HEK293 (cell line): ENCODE data around the gene CSAD.

Experiments used
- HOXD13 ChIP-seq: sonication (generic); formaldehyde crosslinking; IDR thresholded peaks from 2 replicates; pipeline ENCODE4 v1.8.0; 2022; ENCODE audit warnings: missing genetic modification reagents, borderline replicate concordance
- IKZF3 ChIP-seq: fragments of 450-650 bp; IDR thresholded peaks from 2 replicates; pipeline ENCODE4 v1.5.0; 2018; ENCODE audit warnings: missing biosample characterization, mild to moderate bottlenecking, missing genetic modification characterization, moderate library complexity
- OSR2 ChIP-seq: fragments of 450-650 bp; formaldehyde crosslinking; IDR thresholded peaks from 2 replicates; pipeline ENCODE4 v1.5.1; 2016; ENCODE audit warnings: missing biosample characterization, missing genetic modification characterization
- SALL2 ChIP-seq: fragments of 450-650 bp; formaldehyde crosslinking; IDR thresholded peaks from 2 replicates; pipeline ENCODE4 v1.5.0; 2017; ENCODE audit warnings: missing biosample characterization, mild to moderate bottlenecking, missing genetic modification characterization, borderline replicate concordance
- SCRT1 ChIP-seq: fragments of 450-650 bp; formaldehyde crosslinking; IDR thresholded peaks from 2 replicates; pipeline ENCODE4 v1.5.1; 2016; ENCODE audit warnings: missing biosample characterization, missing genetic modification characterization, borderline replicate concordance
- SP3 ChIP-seq: fragments of 450-650 bp; formaldehyde crosslinking; IDR thresholded peaks from 2 replicates; pipeline ENCODE4 v1.5.1; 2016; ENCODE audit warnings: missing biosample characterization, missing genetic modification characterization
- SP7 ChIP-seq: fragments of 450-650 bp; formaldehyde crosslinking; IDR thresholded peaks from 2 replicates; pipeline ENCODE4 v1.5.1; 2016; ENCODE audit warnings: missing biosample characterization, missing genetic modification characterization
- YY1 ChIP-seq: fragments of 450-650 bp; formaldehyde crosslinking; IDR thresholded peaks from 2 replicates; pipeline ENCODE4 v1.5.1; 2018; ENCODE audit warnings: missing biosample characterization, missing genetic modification characterization
- ZBTB20 ChIP-seq: fragments of 450-650 bp; formaldehyde crosslinking; IDR thresholded peaks from 2 replicates; pipeline ENCODE4 v1.5.1; 2016; ENCODE audit warnings: missing biosample characterization, missing genetic modification characterization
- ZBTB48 ChIP-seq: fragments of 450-650 bp; formaldehyde crosslinking; IDR thresholded peaks from 2 replicates; pipeline ENCODE4 v1.5.1; 2016; ENCODE audit warnings: missing biosample characterization, missing genetic modification characterization
- ZEB2 ChIP-seq: fragments of 450-650 bp; formaldehyde crosslinking; IDR thresholded peaks from 2 replicates; pipeline ENCODE4 v1.5.1; 2016; ENCODE audit warnings: missing biosample characterization, missing genetic modification characterization
- ZFHX2 ChIP-seq: fragments of 450-650 bp; formaldehyde crosslinking; conservative IDR thresholded peaks from 2 replicates; pipeline ENCODE4 v1.5.1; 2016; ENCODE audit warnings: missing biosample characterization, missing genetic modification characterization
- ZFP69B ChIP-seq: fragments of 450-650 bp; formaldehyde crosslinking; IDR thresholded peaks from 2 replicates; pipeline ENCODE4 v1.5.1; 2016; ENCODE audit warnings: missing biosample characterization, missing genetic modification characterization
- ZNF174 ChIP-seq: fragments of 450-650 bp; formaldehyde crosslinking; IDR thresholded peaks from 2 replicates; pipeline ENCODE4 v1.5.0; 2017; ENCODE audit warnings: missing biosample characterization, mild to moderate bottlenecking, missing genetic modification characterization
- ZNF302 ChIP-seq: fragments of 450-650 bp; formaldehyde crosslinking; IDR thresholded peaks from 2 replicates; pipeline ENCODE4 v1.5.1; 2016; ENCODE audit warnings: missing biosample characterization, missing genetic modification characterization, low read depth
- ZNF391 ChIP-seq: fragments of 450-650 bp; formaldehyde crosslinking; IDR thresholded peaks from 2 replicates; pipeline ENCODE4 v1.5.1; 2016; ENCODE audit warnings: low read depth, missing biosample characterization, missing genetic modification characterization, borderline replicate concordance
- ZNF416 ChIP-seq: fragments of 450-650 bp; formaldehyde crosslinking; IDR thresholded peaks from 2 replicates; pipeline ENCODE4 v1.5.1; 2016; ENCODE audit warnings: missing biosample characterization, missing genetic modification characterization
- ZNF544 ChIP-seq: fragments of 450-650 bp; formaldehyde crosslinking; IDR thresholded peaks from 2 replicates; pipeline ENCODE4 v1.5.0; 2017; ENCODE audit warnings: missing biosample characterization, missing genetic modification characterization
- ZNF548 ChIP-seq: fragments of 450-650 bp; formaldehyde crosslinking; IDR thresholded peaks from 2 replicates; pipeline ENCODE4 v1.5.1; 2016; ENCODE audit warnings: missing biosample characterization, missing genetic modification characterization
- ZNF549 ChIP-seq: fragments of 450-650 bp; IDR thresholded peaks from 2 replicates; pipeline ENCODE4 v1.5.1; 2018; ENCODE audit warnings: missing biosample characterization, missing genetic modification characterization, mild to moderate bottlenecking, inconsistent platforms, moderate library complexity
- ZNF600 ChIP-seq: fragments of 450-650 bp; formaldehyde crosslinking; IDR thresholded peaks from 2 replicates; pipeline ENCODE4 v1.5.1; 2016; ENCODE audit warnings: missing biosample characterization, missing genetic modification characterization
- ZNF621 ChIP-seq: fragments of 450-650 bp; formaldehyde crosslinking; IDR thresholded peaks from 2 replicates; pipeline ENCODE4 v1.5.1; 2017; ENCODE audit warnings: missing biosample characterization, missing genetic modification characterization
- ZNF626 ChIP-seq: fragments of 450-650 bp; sonication (Bioruptor Pico); formaldehyde crosslinking; IDR thresholded peaks from 2 replicates; pipeline ENCODE4 v1.5.1; 2018; ENCODE audit warnings: missing biosample characterization, missing genetic modification characterization, inconsistent platforms
- TF ChIP-seq, protein P1 (sequence below): fragments of 450-650 bp; formaldehyde crosslinking; conservative IDR thresholded peaks from 2 replicates; pipeline ENCODE4 v1.5.1; 2016; ENCODE audit warnings: low read depth, missing biosample characterization, missing genetic modification characterization
- TF ChIP-seq, protein P2 (sequence below): fragments of 450-650 bp; formaldehyde crosslinking; IDR thresholded peaks from 2 replicates; pipeline ENCODE4 v1.5.1; 2016; ENCODE audit warnings: missing biosample characterization, missing genetic modification characterization, low read depth
- TF ChIP-seq, protein P3 (sequence below): fragments of 450-650 bp; formaldehyde crosslinking; IDR thresholded peaks from 2 replicates; pipeline ENCODE4 v1.5.1; 2016; ENCODE audit warnings: missing biosample characterization, missing genetic modification characterization
- TF ChIP-seq, protein P4 (sequence below): fragments of 450-650 bp; formaldehyde crosslinking; IDR thresholded peaks from 2 replicates; pipeline ENCODE4 v1.5.1; 2017; ENCODE audit warnings: missing biosample characterization, missing genetic modification characterization
- TF ChIP-seq, protein P5 (sequence below): fragments of 450-650 bp; formaldehyde crosslinking; IDR thresholded peaks from 2 replicates; pipeline ENCODE4 v1.5.1; 2016; ENCODE audit warnings: missing biosample characterization, missing genetic modification characterization
- TF ChIP-seq, protein P6 (sequence below): IDR thresholded peaks from 2 replicates; pipeline ENCODE4 v1.6.1; 2011; ENCODE audit warnings: mild to moderate bottlenecking, low read depth, low read length, borderline replicate concordance

Gene CSAD

DNA sequence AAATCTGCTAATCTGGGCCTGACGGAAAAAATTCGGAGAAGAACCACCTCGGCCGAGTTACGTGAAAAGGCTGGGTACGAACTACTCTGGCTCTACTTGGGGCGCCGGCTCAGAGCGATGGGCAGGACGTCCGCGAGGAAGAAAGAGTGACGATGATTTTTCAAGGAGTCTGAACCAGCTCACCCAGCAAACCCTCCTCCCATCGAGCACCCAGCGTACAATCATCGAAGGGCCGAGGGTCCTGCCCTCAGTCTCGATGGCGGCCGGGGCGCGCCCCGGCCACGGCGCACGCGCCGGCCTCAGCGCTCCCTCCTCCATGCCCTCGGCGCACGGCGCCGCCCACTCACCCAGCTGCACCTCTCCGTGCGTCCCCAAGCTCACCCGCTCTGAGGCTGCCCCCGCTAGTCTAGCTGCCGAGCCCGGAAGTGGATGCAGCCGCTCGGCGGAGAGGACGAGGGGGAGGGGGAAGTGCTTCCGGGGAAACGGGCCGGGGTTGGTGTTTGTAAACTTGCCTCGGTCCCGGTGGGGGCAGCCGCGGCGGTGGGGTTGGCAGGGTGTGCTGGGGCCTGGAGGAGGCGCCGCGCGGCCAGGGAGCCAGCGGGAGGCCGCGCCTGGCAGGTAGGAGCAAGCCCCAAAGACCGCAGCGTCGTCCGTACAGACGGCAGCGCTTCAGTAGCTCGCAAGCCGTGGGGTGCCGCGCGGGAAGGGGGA lies at the start of gene CSAD, which contains the start of gene ZNF740 (continued):
- TF ChIP-seq, protein P1, sequence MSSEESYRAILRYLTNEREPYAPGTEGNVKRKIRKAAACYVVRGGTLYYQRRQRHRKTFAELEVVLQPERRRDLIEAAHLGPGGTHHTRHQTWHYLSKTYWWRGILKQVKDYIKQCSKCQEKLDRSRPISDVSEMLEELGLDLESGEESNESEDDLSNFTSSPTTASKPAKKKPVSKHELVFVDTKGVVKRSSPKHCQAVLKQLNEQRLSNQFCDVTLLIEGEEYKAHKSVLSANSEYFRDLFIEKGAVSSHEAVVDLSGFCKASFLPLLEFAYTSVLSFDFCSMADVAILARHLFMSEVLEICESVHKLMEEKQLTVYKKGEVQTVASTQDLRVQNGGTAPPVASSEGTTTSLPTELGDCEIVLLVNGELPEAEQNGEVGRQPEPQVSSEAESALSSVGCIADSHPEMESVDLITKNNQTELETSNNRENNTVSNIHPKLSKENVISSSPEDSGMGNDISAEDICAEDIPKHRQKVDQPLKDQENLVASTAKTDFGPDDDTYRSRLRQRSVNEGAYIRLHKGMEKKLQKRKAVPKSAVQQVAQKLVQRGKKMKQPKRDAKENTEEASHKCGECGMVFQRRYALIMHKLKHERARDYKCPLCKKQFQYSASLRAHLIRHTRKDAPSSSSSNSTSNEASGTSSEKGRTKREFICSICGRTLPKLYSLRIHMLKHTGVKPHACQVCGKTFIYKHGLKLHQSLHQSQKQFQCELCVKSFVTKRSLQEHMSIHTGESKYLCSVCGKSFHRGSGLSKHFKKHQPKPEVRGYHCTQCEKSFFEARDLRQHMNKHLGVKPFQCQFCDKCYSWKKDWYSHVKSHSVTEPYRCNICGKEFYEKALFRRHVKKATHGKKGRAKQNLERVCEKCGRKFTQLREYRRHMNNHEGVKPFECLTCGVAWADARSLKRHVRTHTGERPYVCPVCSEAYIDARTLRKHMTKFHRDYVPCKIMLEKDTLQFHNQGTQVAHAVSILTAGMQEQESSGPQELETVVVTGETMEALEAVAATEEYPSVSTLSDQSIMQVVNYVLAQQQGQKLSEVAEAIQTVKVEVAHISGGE (tag by site-specific recombination): peak; percentile 96
- TF ChIP-seq ZFP69B: no peak
- TF ChIP-seq ZFHX2 (tag by site-specific recombination): peak; percentile 95
- TF ChIP-seq HOXD13: no peak
- TF ChIP-seq IKZF3 (tag by site-specific recombination): no peak
- peak; percentile 79 for TF ChIP-seq ZBTB20 (tag by site-specific recombination)
- TF ChIP-seq ZNF174 (tag by site-specific recombination): no peak
- TF ChIP-seq, protein P2, sequence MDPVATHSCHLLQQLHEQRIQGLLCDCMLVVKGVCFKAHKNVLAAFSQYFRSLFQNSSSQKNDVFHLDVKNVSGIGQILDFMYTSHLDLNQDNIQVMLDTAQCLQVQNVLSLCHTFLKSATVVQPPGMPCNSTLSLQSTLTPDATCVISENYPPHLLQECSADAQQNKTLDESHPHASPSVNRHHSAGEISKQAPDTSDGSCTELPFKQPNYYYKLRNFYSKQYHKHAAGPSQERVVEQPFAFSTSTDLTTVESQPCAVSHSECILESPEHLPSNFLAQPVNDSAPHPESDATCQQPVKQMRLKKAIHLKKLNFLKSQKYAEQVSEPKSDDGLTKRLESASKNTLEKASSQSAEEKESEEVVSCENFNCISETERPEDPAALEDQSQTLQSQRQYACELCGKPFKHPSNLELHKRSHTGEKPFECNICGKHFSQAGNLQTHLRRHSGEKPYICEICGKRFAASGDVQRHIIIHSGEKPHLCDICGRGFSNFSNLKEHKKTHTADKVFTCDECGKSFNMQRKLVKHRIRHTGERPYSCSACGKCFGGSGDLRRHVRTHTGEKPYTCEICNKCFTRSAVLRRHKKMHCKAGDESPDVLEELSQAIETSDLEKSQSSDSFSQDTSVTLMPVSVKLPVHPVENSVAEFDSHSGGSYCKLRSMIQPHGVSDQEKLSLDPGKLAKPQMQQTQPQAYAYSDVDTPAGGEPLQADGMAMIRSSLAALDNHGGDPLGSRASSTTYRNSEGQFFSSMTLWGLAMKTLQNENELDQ: no peak
- no peak for TF ChIP-seq ZNF626 (tag by site-specific recombination)
- peak; percentile 89 for TF ChIP-seq OSR2
- no peak for TF ChIP-seq ZNF544 (tag by site-specific recombination)
- TF ChIP-seq SP3 (tag by site-specific recombination): peak; percentile 83
- no peak for TF ChIP-seq ZBTB48
- TF ChIP-seq, protein P3, sequence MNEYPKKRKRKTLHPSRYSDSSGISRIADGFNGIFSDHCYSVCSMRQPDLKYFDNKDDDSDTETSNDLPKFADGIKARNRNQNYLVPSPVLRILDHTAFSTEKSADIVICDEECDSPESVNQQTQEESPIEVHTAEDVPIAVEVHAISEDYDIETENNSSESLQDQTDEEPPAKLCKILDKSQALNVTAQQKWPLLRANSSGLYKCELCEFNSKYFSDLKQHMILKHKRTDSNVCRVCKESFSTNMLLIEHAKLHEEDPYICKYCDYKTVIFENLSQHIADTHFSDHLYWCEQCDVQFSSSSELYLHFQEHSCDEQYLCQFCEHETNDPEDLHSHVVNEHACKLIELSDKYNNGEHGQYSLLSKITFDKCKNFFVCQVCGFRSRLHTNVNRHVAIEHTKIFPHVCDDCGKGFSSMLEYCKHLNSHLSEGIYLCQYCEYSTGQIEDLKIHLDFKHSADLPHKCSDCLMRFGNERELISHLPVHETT (tag by site-specific recombination): peak; percentile 37; the same call in 1 of the 2 replicates
- no peak for TF ChIP-seq ZNF621
- peak; percentile 93 for TF ChIP-seq ZEB2 (tag by site-specific recombination)
- TF ChIP-seq, protein P4, sequence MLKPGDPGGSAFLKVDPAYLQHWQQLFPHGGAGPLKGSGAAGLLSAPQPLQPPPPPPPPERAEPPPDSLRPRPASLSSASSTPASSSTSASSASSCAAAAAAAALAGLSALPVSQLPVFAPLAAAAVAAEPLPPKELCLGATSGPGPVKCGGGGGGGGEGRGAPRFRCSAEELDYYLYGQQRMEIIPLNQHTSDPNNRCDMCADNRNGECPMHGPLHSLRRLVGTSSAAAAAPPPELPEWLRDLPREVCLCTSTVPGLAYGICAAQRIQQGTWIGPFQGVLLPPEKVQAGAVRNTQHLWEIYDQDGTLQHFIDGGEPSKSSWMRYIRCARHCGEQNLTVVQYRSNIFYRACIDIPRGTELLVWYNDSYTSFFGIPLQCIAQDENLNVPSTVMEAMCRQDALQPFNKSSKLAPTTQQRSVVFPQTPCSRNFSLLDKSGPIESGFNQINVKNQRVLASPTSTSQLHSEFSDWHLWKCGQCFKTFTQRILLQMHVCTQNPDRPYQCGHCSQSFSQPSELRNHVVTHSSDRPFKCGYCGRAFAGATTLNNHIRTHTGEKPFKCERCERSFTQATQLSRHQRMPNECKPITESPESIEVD (tag by site-specific recombination): no peak
- TF ChIP-seq SCRT1 (tag by site-specific recombination): no peak
- TF ChIP-seq ZNF302 (tag by site-specific recombination): no peak
- TF ChIP-seq ZNF600 (tag by site-specific recombination): peak; percentile 69
- peak; percentile 73 for TF ChIP-seq SP7 (tag by site-specific recombination)
- no peak for TF ChIP-seq SALL2 (tag by site-specific recombination)
- TF ChIP-seq, protein P5, sequence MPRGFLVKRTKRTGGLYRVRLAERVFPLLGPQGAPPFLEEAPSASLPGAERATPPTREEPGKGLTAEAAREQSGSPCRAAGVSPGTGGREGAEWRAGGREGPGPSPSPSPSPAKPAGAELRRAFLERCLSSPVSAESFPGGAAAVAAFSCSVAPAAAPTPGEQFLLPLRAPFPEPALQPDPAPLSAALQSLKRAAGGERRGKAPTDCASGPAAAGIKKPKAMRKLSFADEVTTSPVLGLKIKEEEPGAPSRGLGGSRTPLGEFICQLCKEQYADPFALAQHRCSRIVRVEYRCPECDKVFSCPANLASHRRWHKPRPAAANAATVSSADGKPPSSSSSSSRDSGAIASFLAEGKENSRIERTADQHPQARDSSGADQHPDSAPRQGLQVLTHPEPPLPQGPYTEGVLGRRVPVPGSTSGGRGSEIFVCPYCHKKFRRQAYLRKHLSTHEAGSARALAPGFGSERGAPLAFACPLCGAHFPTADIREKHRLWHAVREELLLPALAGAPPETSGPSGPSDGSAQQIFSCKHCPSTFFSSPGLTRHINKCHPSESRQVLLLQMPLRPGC (tag by site-specific recombination): no peak; the same call in 1 of the 2 replicates
- TF ChIP-seq ZNF549 (tag by site-specific recombination): no peak
- TF ChIP-seq ZNF548 (tag by site-specific recombination): no peak
- peak; percentile 77; the same call in 1 of the 2 replicates for TF ChIP-seq ZNF391 (tag by site-specific recombination)
- peak; percentile 92 for TF ChIP-seq YY1
- no peak for TF ChIP-seq ZNF416 (tag by site-specific recombination)
- TF ChIP-seq, protein P6, sequence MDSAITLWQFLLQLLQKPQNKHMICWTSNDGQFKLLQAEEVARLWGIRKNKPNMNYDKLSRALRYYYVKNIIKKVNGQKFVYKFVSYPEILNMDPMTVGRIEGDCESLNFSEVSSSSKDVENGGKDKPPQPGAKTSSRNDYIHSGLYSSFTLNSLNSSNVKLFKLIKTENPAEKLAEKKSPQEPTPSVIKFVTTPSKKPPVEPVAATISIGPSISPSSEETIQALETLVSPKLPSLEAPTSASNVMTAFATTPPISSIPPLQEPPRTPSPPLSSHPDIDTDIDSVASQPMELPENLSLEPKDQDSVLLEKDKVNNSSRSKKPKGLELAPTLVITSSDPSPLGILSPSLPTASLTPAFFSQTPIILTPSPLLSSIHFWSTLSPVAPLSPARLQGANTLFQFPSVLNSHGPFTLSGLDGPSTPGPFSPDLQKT: no peak; the same call in 1 of the 2 replicates
